ENCODE data around the gene EIF3I.
A peak's percentile ranks its signal among the peaks of the same experiment; 100 is the strongest.
"Not testable (repeated sequence)": the region's sequence is repeated elsewhere in the genome, so short reads cannot be mapped to it uniquely, and the experiment has no call there.

Gene EIF3I

DNA sequence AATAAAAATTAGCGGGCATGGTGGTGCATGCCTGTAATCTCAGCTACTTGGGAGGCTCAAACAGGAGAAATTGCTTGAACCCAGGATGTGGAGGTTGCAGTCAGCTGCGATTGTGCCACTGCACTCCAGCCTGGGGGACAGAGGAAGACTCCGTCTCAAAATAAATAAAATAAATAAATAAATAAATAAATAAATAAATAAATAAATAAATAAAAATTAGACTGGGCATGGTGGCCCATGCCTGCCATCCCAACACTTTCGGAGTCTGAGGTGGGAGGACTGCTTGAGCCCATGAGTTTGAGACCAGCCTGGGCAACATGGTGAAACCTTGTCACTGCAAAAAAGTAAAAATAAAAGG, 41.0 kb downstream of the EIF3I start:
- not testable (repeated sequence) for H3K4me1 ChIP-seq (ENCODE audit: control insufficient read depth, insufficient read depth, low read length); H3K9me3 ChIP-seq (ENCODE audit: control insufficient read depth, insufficient read depth, low read length); H3K27me3 ChIP-seq (ENCODE audit: control insufficient read depth, insufficient read depth, low read length); H3K36me3 ChIP-seq (ENCODE audit: control insufficient read depth, insufficient read depth, low read length); H3K9ac ChIP-seq (ENCODE audit: low read depth, low read length); H3K4me3 ChIP-seq (ENCODE audit: low read depth, low read length)

DNA sequence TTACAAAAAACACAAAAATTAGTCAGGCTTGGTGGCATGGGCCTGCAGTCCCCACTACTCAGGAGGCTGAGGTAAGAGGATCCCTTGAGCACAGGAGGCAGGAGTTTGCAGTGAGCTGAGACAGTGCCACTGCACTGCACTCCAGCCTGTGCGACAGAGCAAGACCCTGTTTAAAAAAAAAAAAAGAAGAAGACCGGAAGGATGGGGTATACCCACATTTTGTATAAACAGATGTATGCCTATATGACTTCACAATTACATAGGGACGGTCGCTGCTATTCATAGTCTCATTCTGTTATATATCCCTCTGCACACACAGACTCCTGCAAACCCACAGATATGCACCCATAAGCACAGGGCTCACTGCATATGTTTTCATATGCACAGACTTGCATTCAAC, 41.5 kb downstream of the EIF3I start:
- Histone ChIP-seq H3K36me3 (ENCODE audit: control insufficient read depth, insufficient read depth, low read length) (no peaks in the 10 kb centered on the region), H3K27me3 (ENCODE audit: control insufficient read depth, insufficient read depth, low read length) (no peaks in the 10 kb centered on the region), H3K9me3 (ENCODE audit: control insufficient read depth, insufficient read depth, low read length) (no peaks in the 10 kb centered on the region), H3K4me3 (ENCODE audit: low read depth, low read length) (no peak overlapping the region), H3K9ac (ENCODE audit: low read depth, low read length) (no peak overlapping the region), H3K4me1 (ENCODE audit: control insufficient read depth, insufficient read depth, low read length) (no peaks in the 10 kb centered on the region)

DNA sequence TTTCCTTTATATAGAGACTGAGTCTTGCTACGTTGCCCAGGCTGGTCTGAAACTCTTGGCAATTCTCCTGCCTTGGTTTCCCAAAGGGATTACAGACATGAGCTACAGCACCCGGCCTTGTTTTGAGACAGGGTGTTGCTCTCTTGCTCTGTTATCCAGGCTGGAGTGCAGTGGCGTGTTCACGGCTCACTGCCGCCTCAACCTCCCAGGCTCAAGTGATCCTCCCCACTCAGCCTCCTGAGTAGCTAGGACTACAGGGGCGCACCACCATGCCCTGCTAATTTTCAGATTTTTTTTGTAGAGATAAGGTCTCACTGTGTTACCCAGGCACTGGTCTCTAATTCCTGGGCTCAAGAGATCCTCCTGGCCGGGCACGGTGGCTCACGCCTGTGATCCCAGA, 43.6 kb downstream of the EIF3I start:
- H3K27me3 ChIP-seq (ENCODE audit: control insufficient read depth, insufficient read depth, low read length), result no peaks in the 10 kb centered on the region
- no peaks in the 10 kb centered on the region for H3K9me3 ChIP-seq (ENCODE audit: control insufficient read depth, insufficient read depth, low read length)
- H3K4me3 ChIP-seq (ENCODE audit: low read depth, low read length), result no peak overlapping the region
- H3K4me1 ChIP-seq (ENCODE audit: control insufficient read depth, insufficient read depth, low read length), result no peaks in the 10 kb centered on the region
- H3K9ac ChIP-seq (ENCODE audit: low read depth, low read length), result no peak overlapping the region
- no peaks in the 10 kb centered on the region for H3K36me3 ChIP-seq (ENCODE audit: control insufficient read depth, insufficient read depth, low read length)

- no peaks in the 10 kb centered on the region for H3K36me3 ChIP-seq (ENCODE audit: control insufficient read depth, insufficient read depth, low read length)
- H3K9ac ChIP-seq (ENCODE audit: low read depth, low read length), result no peak overlapping the region
- no peaks in the 10 kb centered on the region for H3K4me1 ChIP-seq (ENCODE audit: control insufficient read depth, insufficient read depth, low read length)
- no peaks in the 10 kb centered on the region for H3K27me3 ChIP-seq (ENCODE audit: control insufficient read depth, insufficient read depth, low read length)
- H3K4me3 ChIP-seq (ENCODE audit: low read depth, low read length), result no peak overlapping the region
- H3K9me3 ChIP-seq (ENCODE audit: control insufficient read depth, insufficient read depth, low read length), result no peaks in the 10 kb centered on the region
Observed at GRCh38 chr1:32266921-32267591, 44.8 kb downstream of the EIF3I start.

DNA sequence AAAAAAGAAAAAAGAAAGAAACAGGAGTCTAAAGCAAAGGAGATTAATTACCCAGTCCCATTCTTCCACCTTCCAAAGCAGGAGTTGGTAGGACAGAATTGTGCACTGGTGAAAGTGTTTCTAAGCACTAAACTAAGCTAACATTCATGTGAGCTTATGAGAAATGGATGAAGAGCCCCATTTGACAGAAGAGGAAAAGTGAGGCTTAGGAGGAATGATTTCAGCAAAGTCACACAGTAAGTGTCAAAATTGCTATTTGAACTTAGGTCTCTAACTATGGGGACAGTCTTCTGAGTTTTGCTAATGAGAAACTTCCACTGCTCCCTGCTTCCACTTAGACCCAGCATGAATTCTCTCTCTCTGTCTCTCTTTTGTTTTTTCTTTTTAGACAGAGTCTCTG, 47.5 kb downstream of the EIF3I start:
- Histone ChIP-seq H3K27me3 (ENCODE audit: control insufficient read depth, insufficient read depth, low read length) (no peaks in the 10 kb centered on the region), H3K9me3 (ENCODE audit: control insufficient read depth, insufficient read depth, low read length) (no peaks in the 10 kb centered on the region), H3K4me1 (ENCODE audit: control insufficient read depth, insufficient read depth, low read length) (peaks cover 9% of the 10 kb centered on the region), H3K4me3 (ENCODE audit: low read depth, low read length) (no peak overlapping the region), H3K36me3 (ENCODE audit: control insufficient read depth, insufficient read depth, low read length) (no peaks in the 10 kb centered on the region), H3K9ac (ENCODE audit: low read depth, low read length) (no peak overlapping the region)

GRCh38 chr1:32272557-32273390, 50.6 kb downstream of the EIF3I start:
- no peaks in the 10 kb centered on the region for H3K27me3 ChIP-seq (ENCODE audit: control insufficient read depth, insufficient read depth, low read length)
- H3K9me3 ChIP-seq (ENCODE audit: control insufficient read depth, insufficient read depth, low read length), result no peaks in the 10 kb centered on the region
- no peaks in the 10 kb centered on the region for H3K36me3 ChIP-seq (ENCODE audit: control insufficient read depth, insufficient read depth, low read length)
- H3K9ac ChIP-seq (ENCODE audit: low read depth, low read length), result no peak overlapping the region
- H3K4me3 ChIP-seq (ENCODE audit: low read depth, low read length), result no peak overlapping the region
- peaks cover 9% of the 10 kb centered on the region for H3K4me1 ChIP-seq (ENCODE audit: control insufficient read depth, insufficient read depth, low read length)

- Histone ChIP-seq H3K4me3 (ENCODE audit: low read depth, low read length) (peak overlapping the region; percentile 53), H3K27me3 (ENCODE audit: control insufficient read depth, insufficient read depth, low read length) (no peaks in the 10 kb centered on the region), H3K36me3 (ENCODE audit: control insufficient read depth, insufficient read depth, low read length) (no peaks in the 10 kb centered on the region), H3K9me3 (ENCODE audit: control insufficient read depth, insufficient read depth, low read length) (no peaks in the 10 kb centered on the region), H3K9ac (ENCODE audit: low read depth, low read length) (no peak overlapping the region), H3K4me1 (ENCODE audit: control insufficient read depth, insufficient read depth, low read length) (peaks cover 9% of the 10 kb centered on the region)
Observed at GRCh38 chr1:32273391-32274208, 51.4 kb downstream of the EIF3I start.

- H3K4me1 ChIP-seq (ENCODE audit: control insufficient read depth, insufficient read depth, low read length), result peaks cover 9% of the 10 kb centered on the region
- H3K36me3 ChIP-seq (ENCODE audit: control insufficient read depth, insufficient read depth, low read length), result peaks cover 3% of the 10 kb centered on the region
- H3K9ac ChIP-seq (ENCODE audit: low read depth, low read length), result no peak overlapping the region
- H3K4me3 ChIP-seq (ENCODE audit: low read depth, low read length), result peak overlapping the region; percentile 53
- no peaks in the 10 kb centered on the region for H3K27me3 ChIP-seq (ENCODE audit: control insufficient read depth, insufficient read depth, low read length)
- no peaks in the 10 kb centered on the region for H3K9me3 ChIP-seq (ENCODE audit: control insufficient read depth, insufficient read depth, low read length)
Observed at GRCh38 chr1:32274646-32275340, 52.6 kb downstream of the EIF3I start.

DNA sequence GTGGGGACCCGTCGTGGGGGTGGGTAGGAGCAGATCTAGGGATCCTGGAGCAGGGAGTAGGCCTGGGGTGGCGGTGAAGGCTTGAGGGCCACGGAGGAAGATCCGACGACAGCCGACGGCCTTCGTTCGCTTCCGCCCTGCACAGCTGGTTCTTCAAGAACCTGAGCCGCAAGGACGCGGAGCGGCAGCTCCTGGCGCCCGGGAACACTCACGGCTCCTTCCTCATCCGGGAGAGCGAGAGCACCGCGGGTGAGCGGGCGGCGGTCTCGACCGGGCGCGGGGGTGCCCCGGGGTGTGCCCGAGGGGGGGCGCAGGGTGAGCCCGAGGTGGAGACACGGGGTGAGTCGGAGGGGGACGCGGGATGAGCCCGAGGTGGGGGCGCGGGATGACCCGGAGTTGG, 53.2 kb downstream of the EIF3I start:
- Histone ChIP-seq H3K9ac (ENCODE audit: low read depth, low read length) (no peak overlapping the region), H3K4me1 (ENCODE audit: control insufficient read depth, insufficient read depth, low read length) (peaks cover 9% of the 10 kb centered on the region), H3K4me3 (ENCODE audit: low read depth, low read length) (peak overlapping the region; percentile 53), H3K9me3 (ENCODE audit: control insufficient read depth, insufficient read depth, low read length) (no peaks in the 10 kb centered on the region), H3K36me3 (ENCODE audit: control insufficient read depth, insufficient read depth, low read length) (peaks cover 4% of the 10 kb centered on the region), H3K27me3 (ENCODE audit: control insufficient read depth, insufficient read depth, low read length) (no peaks in the 10 kb centered on the region)

- Histone ChIP-seq H3K4me3 (ENCODE audit: low read depth, low read length) (no peak overlapping the region), H3K4me1 (ENCODE audit: control insufficient read depth, insufficient read depth, low read length) (peaks cover 9% of the 10 kb centered on the region), H3K36me3 (ENCODE audit: control insufficient read depth, insufficient read depth, low read length) (peaks cover 4% of the 10 kb centered on the region)
Observed at GRCh38 chr1:32276032-32276782, 54.0 kb downstream of the EIF3I start.

More at GRCh38 chr1:32276032-32276782, 54.0 kb downstream of the EIF3I start:
- no peaks in the 10 kb centered on the region for H3K27me3 ChIP-seq (ENCODE audit: control insufficient read depth, insufficient read depth, low read length)
- H3K9ac ChIP-seq (ENCODE audit: low read depth, low read length), result no peak overlapping the region
- no peaks in the 10 kb centered on the region for H3K9me3 ChIP-seq (ENCODE audit: control insufficient read depth, insufficient read depth, low read length)
